SK-N-MC (cell line): ENCODE data around the gene WDR77.

Experiments
- EZH2 ChIP-seq: fragments of 200-600 bp; sonication (generic); IDR thresholded peaks from one replicate; pipeline ENCODE4 v1.6.1; 2017; ENCODE audit warnings: antibody characterized with exemption
- FOXP2 ChIP-seq: optimal IDR thresholded peaks from 2 replicates; pipeline ENCODE3; 2011; ENCODE audit warnings: mild to moderate bottlenecking, moderate library complexity; ENCODE audit not compliant: insufficient read depth; ENCODE audit errors: extremely low read length, control extremely low read depth
- POLR2AphosphoS5 ChIP-seq: IDR thresholded peaks from 2 replicates; pipeline ENCODE4 v1.6.1; 2012; ENCODE audit warnings: mild to moderate bottlenecking, low read depth, low read length, borderline replicate concordance

- TF ChIP-seq EZH2 (no peak), POLR2AphosphoS5 (no peak), FOXP2 (no peak)
Measured at GRCh38 chr1:111471012-111471411, 22.0 kb upstream of the WDR77 start.
